Subcutaneous adipose tissue (tissue), 4 donors: ENCODE measurements around the gene ZNF723. TPM values are rescaled to one million over a fixed set of nuclear protein-coding genes. Genes with fewer than 3 reads are reported as not detected.

ENCODE experiments used
- small RNA-seq: library from RNA; depleted of rRNA; stranded (forward); fragments of <200 nt; gene quantifications from one replicate; pipeline ENCODE3, GENCODE V24; 2016
- total RNA-seq, 4 donors: library from RNA; depleted of rRNA; stranded (reverse); fragments of >200 nt; gene quantifications; one replicate each; pipeline ENCODE4 v1.1.0, GENCODE V29; 2016
- TF ChIP-seq, protein P1 (sequence below): fragments of 450-650 bp; IDR thresholded peaks from one replicate; pipeline ENCODE4 v1.5.1; 2016; ENCODE audit warnings: low read depth, mild to moderate bottlenecking, control low read depth, antibody characterized with exemption, moderate library complexity

ZNF723 gene
- total RNA-seq, 4 donors from 2014 or later = not detected

DNA sequence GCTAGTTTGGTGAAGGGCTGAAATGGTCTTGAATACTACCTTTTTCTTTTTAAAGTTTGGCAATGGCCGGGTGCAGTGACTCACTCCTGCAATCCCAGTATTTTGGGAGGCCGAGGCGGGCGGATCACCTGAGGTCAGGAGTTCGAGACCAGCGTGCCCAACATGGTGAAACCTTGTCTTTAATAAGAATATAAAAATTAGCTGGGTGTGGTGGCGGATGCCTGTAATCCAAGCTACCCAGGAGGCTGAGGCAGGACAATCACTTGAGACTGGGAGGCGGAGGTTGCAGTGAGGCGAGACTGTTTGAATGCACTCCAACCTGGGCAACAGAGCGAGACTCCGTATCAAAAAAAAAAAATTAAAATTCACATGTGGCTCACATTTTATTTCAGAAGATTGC lies 880 bp upstream of the ZNF723 start:
- TF ChIP-seq, protein P1, sequence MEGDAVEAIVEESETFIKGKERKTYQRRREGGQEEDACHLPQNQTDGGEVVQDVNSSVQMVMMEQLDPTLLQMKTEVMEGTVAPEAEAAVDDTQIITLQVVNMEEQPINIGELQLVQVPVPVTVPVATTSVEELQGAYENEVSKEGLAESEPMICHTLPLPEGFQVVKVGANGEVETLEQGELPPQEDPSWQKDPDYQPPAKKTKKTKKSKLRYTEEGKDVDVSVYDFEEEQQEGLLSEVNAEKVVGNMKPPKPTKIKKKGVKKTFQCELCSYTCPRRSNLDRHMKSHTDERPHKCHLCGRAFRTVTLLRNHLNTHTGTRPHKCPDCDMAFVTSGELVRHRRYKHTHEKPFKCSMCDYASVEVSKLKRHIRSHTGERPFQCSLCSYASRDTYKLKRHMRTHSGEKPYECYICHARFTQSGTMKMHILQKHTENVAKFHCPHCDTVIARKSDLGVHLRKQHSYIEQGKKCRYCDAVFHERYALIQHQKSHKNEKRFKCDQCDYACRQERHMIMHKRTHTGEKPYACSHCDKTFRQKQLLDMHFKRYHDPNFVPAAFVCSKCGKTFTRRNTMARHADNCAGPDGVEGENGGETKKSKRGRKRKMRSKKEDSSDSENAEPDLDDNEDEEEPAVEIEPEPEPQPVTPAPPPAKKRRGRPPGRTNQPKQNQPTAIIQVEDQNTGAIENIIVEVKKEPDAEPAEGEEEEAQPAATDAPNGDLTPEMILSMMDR = no peak

GRCh38 chr19:22882797-22883196 lies 50.7 kb downstream of the ZNF723 start:
- TF ChIP-seq, protein P1 = no peak

GRCh38 chr19:22893855-22894270 lies 61.8 kb downstream of the ZNF723 start:
- TF ChIP-seq, protein P1 = no peak

GRCh38 chr19:22901431-22902130 lies 69.5 kb downstream of the ZNF723 start:
- TF ChIP-seq, protein P1 = no peak

Small RNA genes within 50 kb of the gene (small RNA-seq; reads per million reads assigned to genes)
- gene VN1R88P = not detected

Other genes starting within 250 kb of the ZNF723 start
- gene ZNF492, start 198.0 kb upstream of the ZNF723 start, total RNA-seq = under 1 TPM in 3 of 4 donors, not detected in 1; 0.17 to 0.44 (median 0.19) TPM
- under 1 TPM in 2 of 4 donors, not detected in 2; under 0.01 to 0.16 TPM for gene ZNF99, start 48.1 kb upstream of the ZNF723 start, total RNA-seq
- under 1 TPM in 3 of 4 donors, not detected in 1; 0.17 to 0.98 (median 0.44) TPM for gene ZNF728, start 170.9 kb downstream of the ZNF723 start, total RNA-seq